HCT116 (cell line): ENCODE measurements around the gene TEX2. TPM values are rescaled to one million over a fixed set of nuclear protein-coding genes. Genes with fewer than 3 reads are reported as not detected.

Source experiments
- ATAC-seq: fragments of 200-7000 bp; cut with Tn5 transposase; 2 replicates; pipeline ENCODE4 v1.9.1; 2020; ENCODE audit warnings: mild to moderate bottlenecking, moderate library complexity
- BruUV-seq: library from RNA; stranded (reverse); fragments of 400-500 nt; replicated peaks from 2 replicates; lab custom pipeline; 2021; lab: Mats Ljungman, UMichigan
- CTCF ChIA-PET: fragments of 300-600 bp; sonication (Branson Sonifier 250); formaldehyde crosslinking; loops from one replicate; lab custom pipeline; 2021; ENCODE audit warnings: antibody characterized with exemption; lab: Charles Lee
- POLR2A ChIA-PET: fragments of 300-600, 350-600 bp; sonication (Branson Sonifier 250); formaldehyde crosslinking; loops from one replicate; lab custom pipeline; 2021; ENCODE audit warnings: antibody characterized with exemption; lab: Charles Lee
- RAD21 ChIA-PET, 2 experiments: fragments of 300-600 bp; sonication (Branson Sonifier 250); formaldehyde crosslinking; loops; one replicate each; lab custom pipeline; 2023; ENCODE audit warnings: low total read pairs in 2 of 2; ENCODE audit not compliant: uncharacterized antibody in 2 of 2, unreplicated experiment in 2 of 2, low non-redundant PET in 1 of 2; lab: Charles Lee
- DNase-seq: peaks from one replicate; pipeline ENCODE4 v3.0.0-alpha.2; 2010; ENCODE audit warnings: low read depth, low spot score
- H2AFZ ChIP-seq: fragments of 200-600 bp; shearing (Covaris generic), sonication (generic); 2 replicates; pipeline ENCODE4 v1.6.1; 2017; ENCODE audit warnings: low read depth, mixed run types, mixed read lengths, antibody characterized with exemption, low read length; ENCODE audit not compliant: poor library complexity, severe bottlenecking
- H3K27ac ChIP-seq: 2 replicates; pipeline ENCODE4 v1.5.1; 2012; ENCODE audit warnings: low read depth, low read length
- H3K27me3 ChIP-seq: fragments of 200-600 bp; sonication (generic); 2 replicates; pipeline ENCODE4 v1.6.1; 2016; ENCODE audit warnings: mixed run types, low read length, mixed read lengths; ENCODE audit not compliant: insufficient read depth
- H3K36me3 ChIP-seq, 2 experiments: fragments of 200-500 bp in 1 of 2; fragments of 200-600 bp in 1 of 2; sonication (Bioruptor generic) in 1 of 2; sonication (generic) in 1 of 2; 2 replicates each; pipeline versions ENCODE4 v1.5.1 to v1.6.1; 2014 to 2016; ENCODE audit warnings: low read length in 2 of 2, inconsistent platforms in 1 of 2, mixed read lengths in 1 of 2, mixed run types in 1 of 2; ENCODE audit not compliant: insufficient read depth in 2 of 2, control insufficient read depth in 1 of 2
- H3K4me1 ChIP-seq, 2 experiments: fragments of 200-600 bp in 1 of 2; sonication (generic) in 1 of 2; 2 replicates each; pipeline versions ENCODE4 v1.5.1 to v1.6.1; 2012 to 2017; ENCODE audit warnings: low read length in 2 of 2, inconsistent platforms in 1 of 2, mild to moderate bottlenecking in 1 of 2, mixed read lengths in 1 of 2, mixed run types in 1 of 2, moderate library complexity in 1 of 2; ENCODE audit not compliant: insufficient read depth in 2 of 2, control insufficient read depth in 1 of 2
- H3K4me2 ChIP-seq: fragments of 200-600 bp; sonication (generic); 2 replicates; pipeline ENCODE4 v1.6.1; 2017; ENCODE audit warnings: mixed run types, low read length, mixed read lengths
- H3K4me3 ChIP-seq, 2 experiments: fragments of 200-600 bp in 1 of 2; sonication (generic) in 1 of 2; replicated peaks in 1 of 2; 2 replicates each; pipeline ENCODE4 v1.5.1; 2011 to 2016; ENCODE audit warnings: low read length in 2 of 2, control low read depth in 1 of 2, low read depth in 1 of 2, mild to moderate bottlenecking in 1 of 2, mixed read lengths in 1 of 2, mixed run types in 1 of 2
- H3K79me2 ChIP-seq: fragments of 200-600 bp; sonication (generic); 2 replicates; pipeline ENCODE4 v1.6.1; 2017; ENCODE audit warnings: mild to moderate bottlenecking, mixed run types, low read length, moderate library complexity, mixed read lengths; ENCODE audit not compliant: insufficient read depth
- H3K9ac ChIP-seq: fragments of 200-600 bp; sonication (generic); 2 replicates; pipeline ENCODE4 v1.6.1; 2016; ENCODE audit warnings: low read length, mixed read lengths
- H3K9me2 ChIP-seq: fragments of 200-600 bp; sonication (generic), shearing (Covaris generic); 2 replicates; pipeline ENCODE4 v1.6.1; 2017; ENCODE audit warnings: mixed run types, mild to moderate bottlenecking, moderate library complexity; ENCODE audit not compliant: insufficient read depth
- H3K9me3 ChIP-seq, 2 experiments: fragments of 200-500 bp in 1 of 2; fragments of 200-600 bp in 1 of 2; sonication (Bioruptor generic) in 1 of 2; sonication (generic) in 1 of 2; 2 replicates each; pipeline ENCODE4 v1.6.1; 2014 to 2017; ENCODE audit warnings: low read length in 2 of 2, mixed read lengths in 2 of 2, inconsistent platforms in 1 of 2, low read depth in 1 of 2, mild to moderate bottlenecking in 1 of 2, mixed run types in 1 of 2, moderate library complexity in 1 of 2; ENCODE audit not compliant: control insufficient read depth in 1 of 2, insufficient read depth in 1 of 2
- H4K20me1 ChIP-seq: fragments of 200-600 bp; sonication (generic), shearing (Covaris generic); 2 replicates; pipeline ENCODE4 v1.6.1; 2017; ENCODE audit warnings: mixed run types, mild to moderate bottlenecking, moderate library complexity; ENCODE audit not compliant: insufficient read depth
- ATF3 ChIP-seq: IDR thresholded peaks from 2 replicates; pipeline ENCODE4 v1.6.1; 2012
- CBX3 ChIP-seq: IDR thresholded peaks from 2 replicates; pipeline ENCODE4 v1.6.1; 2012; ENCODE audit warnings: low read depth
- EGR1 ChIP-seq: IDR thresholded peaks from 2 replicates; pipeline ENCODE4 v1.6.1; 2012; ENCODE audit warnings: low read depth
- POLR2A ChIP-seq: IDR thresholded peaks from 2 replicates; pipeline ENCODE4 v1.7.0; 2011; ENCODE audit warnings: borderline replicate concordance; ENCODE audit not compliant: insufficient read depth, insufficient read length; ENCODE audit errors: extremely low read depth
- POLR2AphosphoS5 ChIP-seq: IDR thresholded peaks from 2 replicates; pipeline ENCODE4 v1.6.1; 2011; ENCODE audit warnings: mild to moderate bottlenecking, low read depth, low read length, moderate library complexity
- RAD21 ChIP-seq: IDR thresholded peaks from 2 replicates; pipeline ENCODE4 v1.6.1; 2012; ENCODE audit warnings: low read depth, mild to moderate bottlenecking
- SIN3A ChIP-seq: IDR thresholded peaks from 2 replicates; pipeline ENCODE4 v1.6.1; 2012; ENCODE audit warnings: low read depth
- SP1 ChIP-seq: IDR thresholded peaks from 2 replicates; pipeline ENCODE4 v1.6.1; 2012; ENCODE audit warnings: low read depth
- YY1 ChIP-seq: IDR thresholded peaks from 2 replicates; pipeline ENCODE4 v1.6.1; 2011; ENCODE audit warnings: low read length, low read depth, moderate library complexity, mild to moderate bottlenecking; ENCODE audit not compliant: insufficient replicate concordance; ENCODE audit errors: extremely low read depth
- ZBTB33 ChIP-seq: IDR thresholded peaks from 2 replicates; pipeline ENCODE4 v1.6.1; 2011; ENCODE audit warnings: mild to moderate bottlenecking, low read length, moderate library complexity; ENCODE audit not compliant: insufficient replicate concordance; ENCODE audit errors: extremely low read depth
- ZFX ChIP-seq: fragments of 450-650 bp; IDR thresholded peaks from 2 replicates; pipeline ENCODE4 v1.6.1; 2017
- intact Hi-C: fragments of 100-400 bp; cut with micrococcal nuclease; formaldehyde crosslinking; loops from 2 replicates; pipeline ENCODE4 v1.10.0; 2022
- total RNA-seq: library from RNA; stranded (reverse); gene quantifications from one replicate; pipeline ENCODE4 v1.2.1, GENCODE V29; 2021; ENCODE audit not compliant: unreplicated experiment
- TF ChIP-seq, protein P1 (sequence below): IDR thresholded peaks from 2 replicates; pipeline ENCODE4 v1.6.1; 2012
- TF ChIP-seq, protein P2 (sequence below), 3 experiments: fragments of 200-600 bp in 1 of 3; sonication (generic) in 1 of 3; IDR thresholded peaks in 2 of 3; conservative IDR thresholded peaks in 1 of 3; 2 replicates each; pipeline ENCODE4 v1.5.1; 2012 to 2017; ENCODE audit warnings: low read depth in 2 of 3, low read length in 2 of 3, antibody characterized with exemption in 1 of 3, borderline replicate concordance in 1 of 3, control low read depth in 1 of 3, mild to moderate bottlenecking in 1 of 3, mixed read lengths in 1 of 3, mixed run types in 1 of 3, moderate library complexity in 1 of 3; ENCODE audit not compliant: insufficient read depth in 1 of 3

The TEX2 gene
- total RNA-seq, 1 experiment from 2014 or later: 24.6 TPM

GRCh38 chr17:64129765-64130558 is 133.1 kb downstream of the TEX2 start, which contains the start of gene ERN1:
Gene ERN1 (minus strand): TSS chr17:64130144. CDS start chr17:64130029, 115 bp downstream.
- RAD21 ChIA-PET: interaction anchor here (0.7 to 1.6 kb wide), 6 partner anchors 66 to 225 kb away, joined by 3 to 5 read pairs (median 3); no protein-coding TSS in a partner anchor
- peak; percentile 92 for ATAC-seq
- peak within 1 kb of the TSS; percentile 74 for H3K27ac ChIP-seq

More at GRCh38 chr17:64129765-64130558, 133.1 kb downstream of the TEX2 start, which contains the start of gene ERN1:
- Histone ChIP-seq H3K79me2 (peaks cover 33% of the 10 kb centered on the region), H3K4me1 (peaks cover 11 to 20% of the 10 kb centered on the region in 2 experiments), H3K9me3 (no peaks in the 10 kb centered on the region), H4K20me1 (no peaks in the 10 kb centered on the region), H3K4me3 (peak within 1 kb of the TSS; percentile 56 to 77), H3K36me3 (no peaks in the 10 kb centered on the region), H3K9ac (peak within 1 kb of the TSS; percentile 79), H2AFZ (peak within 1 kb of the TSS; percentile 11), H3K27me3 (no peaks in the 10 kb centered on the region), H3K9me2 (no peaks in the 10 kb centered on the region), H3K4me2 (peak within 1 kb of the TSS; percentile 96)
- peak; percentile 91 for TF ChIP-seq EGR1
- peak; percentile 91; the same call in 1 of the 2 replicates for TF ChIP-seq ZFX
- TF ChIP-seq YY1: peak; percentile 79
- TF ChIP-seq RAD21: peak; percentile 11; the same call in 1 of the 2 replicates
- TF ChIP-seq, protein P1, sequence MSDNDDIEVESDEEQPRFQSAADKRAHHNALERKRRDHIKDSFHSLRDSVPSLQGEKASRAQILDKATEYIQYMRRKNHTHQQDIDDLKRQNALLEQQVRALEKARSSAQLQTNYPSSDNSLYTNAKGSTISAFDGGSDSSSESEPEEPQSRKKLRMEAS: peak; percentile 55
- peak; percentile 80 for TF ChIP-seq SP1
- TF ChIP-seq POLR2A: peak; percentile 92
- TF ChIP-seq, protein P2, sequence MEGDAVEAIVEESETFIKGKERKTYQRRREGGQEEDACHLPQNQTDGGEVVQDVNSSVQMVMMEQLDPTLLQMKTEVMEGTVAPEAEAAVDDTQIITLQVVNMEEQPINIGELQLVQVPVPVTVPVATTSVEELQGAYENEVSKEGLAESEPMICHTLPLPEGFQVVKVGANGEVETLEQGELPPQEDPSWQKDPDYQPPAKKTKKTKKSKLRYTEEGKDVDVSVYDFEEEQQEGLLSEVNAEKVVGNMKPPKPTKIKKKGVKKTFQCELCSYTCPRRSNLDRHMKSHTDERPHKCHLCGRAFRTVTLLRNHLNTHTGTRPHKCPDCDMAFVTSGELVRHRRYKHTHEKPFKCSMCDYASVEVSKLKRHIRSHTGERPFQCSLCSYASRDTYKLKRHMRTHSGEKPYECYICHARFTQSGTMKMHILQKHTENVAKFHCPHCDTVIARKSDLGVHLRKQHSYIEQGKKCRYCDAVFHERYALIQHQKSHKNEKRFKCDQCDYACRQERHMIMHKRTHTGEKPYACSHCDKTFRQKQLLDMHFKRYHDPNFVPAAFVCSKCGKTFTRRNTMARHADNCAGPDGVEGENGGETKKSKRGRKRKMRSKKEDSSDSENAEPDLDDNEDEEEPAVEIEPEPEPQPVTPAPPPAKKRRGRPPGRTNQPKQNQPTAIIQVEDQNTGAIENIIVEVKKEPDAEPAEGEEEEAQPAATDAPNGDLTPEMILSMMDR (IDR thresholded peaks at IDR 0.05 in 2 of 3, conservative IDR thresholded peaks at IDR 0.05 in 1 of 3; ENCODE audit: borderline replicate concordance in 1 of 3, insufficient read depth in 1 of 3, low read depth in 2 of 3, low read length in 2 of 3): no peak
- TF ChIP-seq ZBTB33: peak; percentile 15
- no peak; the same call in 1 of the 2 replicates for TF ChIP-seq CBX3
- peak; percentile 100 for TF ChIP-seq POLR2AphosphoS5
- no peak for TF ChIP-seq ATF3
- TF ChIP-seq SIN3A: peak; percentile 94
- POLR2A ChIA-PET: interaction anchor here (0.6 to 1.7 kb wide), 12 partner anchors 8 to 104 kb away, joined by 3 to 6 read pairs (median 3); no protein-coding TSS in a partner anchor
- peak; percentile 86 for DNase-seq
- CTCF ChIA-PET: interaction anchor here (1.2 to 8.2 kb wide), 3 partner anchors 101 to 222 kb away, joined by 3 to 519 read pairs (median 90); partner anchors contain the start of gene GH1
- intact Hi-C loops: loop anchor here (2.0 to 5.0 kb wide), 2 partner anchors 47 to 152 kb away; no protein-coding TSS in a partner anchor
- no TSS peak for BruUV-seq
